ENCODE measurements around the gene SLC22A4.

Gene SLC22A4

DNA sequence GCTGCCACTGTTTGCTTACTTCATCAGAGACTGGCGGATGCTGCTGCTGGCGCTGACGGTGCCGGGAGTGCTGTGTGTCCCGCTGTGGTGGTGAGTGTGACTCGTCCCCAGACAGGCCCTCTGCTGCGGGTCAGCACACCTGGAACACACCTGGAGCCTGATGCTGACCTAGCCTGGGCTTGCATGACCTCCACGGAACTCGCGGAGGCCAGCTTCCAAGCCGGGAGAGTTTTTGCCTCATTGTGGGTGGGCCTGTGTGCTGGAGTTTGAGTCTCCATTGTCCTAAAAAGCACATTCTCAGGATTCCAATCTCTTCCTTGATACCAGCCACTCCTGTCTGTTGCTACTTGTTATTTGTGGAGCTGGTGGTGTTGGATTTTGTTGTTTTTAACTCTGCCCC lies 28.1 kb downstream of the SLC22A4 start:
- Histone ChIP-seq H3K4me1 (ENCODE audit: low read length) (no peaks in the 10 kb centered on the region), H3K4me3 (ENCODE audit: low read length) (no peak overlapping the region), H3K79me2 (ENCODE audit: low read length) (no peaks in the 10 kb centered on the region), H3F3A (ENCODE audit: insufficient read depth, low read length) (no peaks in the 10 kb centered on the region), H3K9me2 (replicated peaks; ENCODE audit: insufficient read depth, low read length) (no peaks in the 10 kb centered on the region), H3K27ac (ENCODE audit: low read length) (no peak overlapping the region), H3K9me3 (replicated peaks; ENCODE audit: insufficient read depth, low read length) (no peaks in the 10 kb centered on the region), H4K20me1 (ENCODE audit: insufficient read depth, low read length) (no peaks in the 10 kb centered on the region), H3K27me3 (replicated peaks; ENCODE audit: insufficient read depth, low read length) (no peaks in the 10 kb centered on the region), H3K36me3 (replicated peaks; ENCODE audit: insufficient read depth, low read length) (no peaks in the 10 kb centered on the region), H2AFZ (ENCODE audit: low read length) (no peak overlapping the region), H3K9ac (ENCODE audit: low read length) (no peak overlapping the region), H3K4me2 (ENCODE audit: low read depth, low read length) (no peak overlapping the region)
- no peak for DNase-seq
- TF ChIP-seq, protein P1, sequence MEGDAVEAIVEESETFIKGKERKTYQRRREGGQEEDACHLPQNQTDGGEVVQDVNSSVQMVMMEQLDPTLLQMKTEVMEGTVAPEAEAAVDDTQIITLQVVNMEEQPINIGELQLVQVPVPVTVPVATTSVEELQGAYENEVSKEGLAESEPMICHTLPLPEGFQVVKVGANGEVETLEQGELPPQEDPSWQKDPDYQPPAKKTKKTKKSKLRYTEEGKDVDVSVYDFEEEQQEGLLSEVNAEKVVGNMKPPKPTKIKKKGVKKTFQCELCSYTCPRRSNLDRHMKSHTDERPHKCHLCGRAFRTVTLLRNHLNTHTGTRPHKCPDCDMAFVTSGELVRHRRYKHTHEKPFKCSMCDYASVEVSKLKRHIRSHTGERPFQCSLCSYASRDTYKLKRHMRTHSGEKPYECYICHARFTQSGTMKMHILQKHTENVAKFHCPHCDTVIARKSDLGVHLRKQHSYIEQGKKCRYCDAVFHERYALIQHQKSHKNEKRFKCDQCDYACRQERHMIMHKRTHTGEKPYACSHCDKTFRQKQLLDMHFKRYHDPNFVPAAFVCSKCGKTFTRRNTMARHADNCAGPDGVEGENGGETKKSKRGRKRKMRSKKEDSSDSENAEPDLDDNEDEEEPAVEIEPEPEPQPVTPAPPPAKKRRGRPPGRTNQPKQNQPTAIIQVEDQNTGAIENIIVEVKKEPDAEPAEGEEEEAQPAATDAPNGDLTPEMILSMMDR (IDR thresholded peaks at IDR 0.05; ENCODE audit: low read length): no peak
- TF ChIP-seq EZH2phosphoT487 (IDR thresholded peaks at IDR 0.05; ENCODE audit: low read length): no peak
- TF ChIP-seq EZH2 (optimal IDR thresholded peaks at IDR 0.05; ENCODE audit: low read depth, low read length): no peak

DNA sequence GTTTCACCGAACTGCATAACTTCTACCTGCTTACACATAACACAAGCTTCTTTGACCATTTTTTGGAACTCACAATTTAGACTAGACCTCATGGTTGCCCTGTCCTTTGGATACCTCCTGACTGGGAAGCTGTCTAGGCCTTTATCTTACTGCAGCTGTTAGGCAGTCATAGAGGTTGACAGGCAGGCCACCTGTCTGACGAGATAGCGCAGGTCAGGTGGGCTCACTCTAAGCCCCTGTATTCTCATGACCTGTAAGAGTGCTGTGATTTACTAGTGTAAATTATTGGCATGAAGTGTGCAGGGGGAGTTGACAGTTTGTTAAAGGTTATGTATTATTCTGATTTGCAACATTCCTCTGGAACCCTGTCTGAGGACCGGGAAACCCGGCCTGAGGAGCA lies 29.0 kb downstream of the SLC22A4 start:
- Histone ChIP-seq H4K20me1 (ENCODE audit: insufficient read depth, low read length) (no peaks in the 10 kb centered on the region), H3K27me3 (replicated peaks; ENCODE audit: insufficient read depth, low read length) (no peaks in the 10 kb centered on the region), H3K4me2 (ENCODE audit: low read depth, low read length) (no peak overlapping the region), H3K79me2 (ENCODE audit: low read length) (no peaks in the 10 kb centered on the region), H3F3A (ENCODE audit: insufficient read depth, low read length) (no peaks in the 10 kb centered on the region), H3K4me1 (ENCODE audit: low read length) (no peaks in the 10 kb centered on the region), H3K4me3 (ENCODE audit: low read length) (no peak overlapping the region), H3K36me3 (replicated peaks; ENCODE audit: insufficient read depth, low read length) (no peaks in the 10 kb centered on the region), H3K9me2 (replicated peaks; ENCODE audit: insufficient read depth, low read length) (no peaks in the 10 kb centered on the region), H3K9ac (ENCODE audit: low read length) (no peak overlapping the region), H3K9me3 (replicated peaks; ENCODE audit: insufficient read depth, low read length) (no peaks in the 10 kb centered on the region), H2AFZ (ENCODE audit: low read length) (no peak overlapping the region), H3K27ac (ENCODE audit: low read length) (no peak overlapping the region)
- DNase-seq: no peak
- TF ChIP-seq, protein P1 (IDR thresholded peaks at IDR 0.05; ENCODE audit: low read length): no peak
- TF ChIP-seq EZH2 (optimal IDR thresholded peaks at IDR 0.05; ENCODE audit: low read depth, low read length): no peak

DNA sequence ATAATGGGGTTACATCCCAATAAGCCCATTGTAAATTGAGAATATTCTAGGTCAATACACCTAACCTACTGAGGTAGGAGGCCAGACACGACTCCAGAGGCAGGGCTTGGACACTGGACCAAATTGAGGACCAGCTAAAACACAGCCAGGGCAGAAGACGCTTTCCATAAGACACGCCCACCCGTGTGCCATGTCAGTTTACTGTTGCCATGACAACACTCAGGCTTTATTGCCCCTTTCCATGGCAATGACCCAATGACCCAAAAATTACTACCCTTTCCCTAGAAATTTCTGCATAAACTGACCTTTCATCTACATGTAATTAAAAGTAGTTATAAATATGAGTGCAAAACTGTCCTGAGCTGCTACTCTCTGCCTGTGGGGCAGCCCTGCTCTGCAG lies 31.5 kb downstream of the SLC22A4 start:
- no peak overlapping the region for H2AFZ ChIP-seq (ENCODE audit: low read length)
- H3K4me3 ChIP-seq (ENCODE audit: low read length): no peak overlapping the region
- no peaks in the 10 kb centered on the region for H3K79me2 ChIP-seq (ENCODE audit: low read length)
- H3K27me3 ChIP-seq (replicated peaks; ENCODE audit: insufficient read depth, low read length): no peaks in the 10 kb centered on the region
- H3K9ac ChIP-seq (ENCODE audit: low read length): no peak overlapping the region
- H3K9me3 ChIP-seq (replicated peaks; ENCODE audit: insufficient read depth, low read length): no peaks in the 10 kb centered on the region
- no peak for TF ChIP-seq EZH2 (optimal IDR thresholded peaks at IDR 0.05; ENCODE audit: low read depth, low read length)
- no peak for TF ChIP-seq EZH2phosphoT487 (IDR thresholded peaks at IDR 0.05; ENCODE audit: low read length)
- TF ChIP-seq, protein P1 (IDR thresholded peaks at IDR 0.05; ENCODE audit: low read length): no peak
- H3F3A ChIP-seq (ENCODE audit: insufficient read depth, low read length): no peaks in the 10 kb centered on the region
- H4K20me1 ChIP-seq (ENCODE audit: insufficient read depth, low read length): no peaks in the 10 kb centered on the region
- no peaks in the 10 kb centered on the region for H3K36me3 ChIP-seq (replicated peaks; ENCODE audit: insufficient read depth, low read length)
- no peaks in the 10 kb centered on the region for H3K4me1 ChIP-seq (ENCODE audit: low read length)
- no peak for DNase-seq
- H3K9me2 ChIP-seq (replicated peaks; ENCODE audit: insufficient read depth, low read length): no peaks in the 10 kb centered on the region
- no peak overlapping the region for H3K4me2 ChIP-seq (ENCODE audit: low read depth, low read length)
- no peak overlapping the region for H3K27ac ChIP-seq (ENCODE audit: low read length)

All from MM.1S (cell line).